HG02943 (cell line): ENCODE results near the gene OR1M1.
"Not testable (repeated sequence)": the region's sequence is repeated elsewhere in the genome, so short reads cannot be mapped to it uniquely, and the experiment has no call there.

Experiments
- ATAC-seq: cut with Tn5 transposase; IDR thresholded peaks from one replicate; pipeline ENCODE4 v1.9.1; 2021; ENCODE audit warnings: mild to moderate bottlenecking, low read depth, moderate library complexity; ENCODE audit not compliant: unreplicated experiment

Gene OR1M1, protein sequence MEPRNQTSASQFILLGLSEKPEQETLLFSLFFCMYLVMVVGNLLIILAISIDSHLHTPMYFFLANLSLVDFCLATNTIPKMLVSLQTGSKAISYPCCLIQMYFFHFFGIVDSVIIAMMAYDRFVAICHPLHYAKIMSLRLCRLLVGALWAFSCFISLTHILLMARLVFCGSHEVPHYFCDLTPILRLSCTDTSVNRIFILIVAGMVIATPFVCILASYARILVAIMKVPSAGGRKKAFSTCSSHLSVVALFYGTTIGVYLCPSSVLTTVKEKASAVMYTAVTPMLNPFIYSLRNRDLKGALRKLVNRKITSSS

DNA sequence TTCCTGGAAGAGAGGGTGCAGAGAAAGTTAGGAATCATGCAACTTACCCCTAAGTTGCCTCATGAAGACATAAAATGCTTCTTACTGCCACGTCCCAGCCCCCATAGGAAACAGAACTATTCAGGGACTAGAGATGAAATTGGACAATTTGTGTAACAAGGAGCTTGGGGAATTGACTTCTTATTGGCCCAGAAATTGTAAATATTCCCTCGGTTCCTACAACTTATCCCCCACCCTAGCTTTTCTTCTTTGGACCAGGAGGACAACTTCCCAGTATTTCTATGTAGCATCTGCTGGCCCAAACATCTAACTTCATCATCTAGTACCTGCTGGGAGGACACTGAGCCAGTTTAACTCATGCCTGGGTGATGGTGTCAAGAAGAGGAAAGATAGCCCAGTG lies at the start of gene OR1M1:
OR1M1 (plus strand) TSS at position 301 of the 400 bp plus-strand sequence. CDS start 6,184 bp downstream, outside the sequence.
- no peak for ATAC-seq

GRCh38 chr19:9037400-9038062 lies 49.3 kb upstream of the OR1M1 start:
- ATAC-seq: no peak

DNA sequence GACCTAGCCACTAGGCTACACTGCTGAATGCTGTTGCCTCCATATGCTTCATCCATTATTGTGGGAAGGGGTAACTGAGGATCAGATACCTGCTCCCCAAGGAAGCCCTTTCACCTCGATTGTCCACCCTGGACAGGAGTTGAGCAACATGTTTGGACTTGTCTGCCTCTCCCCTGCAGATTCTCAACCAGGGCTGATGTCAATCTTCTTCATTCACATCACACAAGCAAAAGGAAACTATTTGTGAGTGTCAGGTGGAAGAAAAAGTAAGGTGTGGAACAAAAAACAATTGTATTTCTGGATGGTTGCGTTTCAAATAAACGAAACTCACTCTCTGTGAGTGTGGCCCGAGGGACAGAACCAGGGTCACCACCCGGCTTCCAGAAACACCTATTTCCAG lies 47.1 kb upstream of the OR1M1 start:
- ATAC-seq: no peak

DNA sequence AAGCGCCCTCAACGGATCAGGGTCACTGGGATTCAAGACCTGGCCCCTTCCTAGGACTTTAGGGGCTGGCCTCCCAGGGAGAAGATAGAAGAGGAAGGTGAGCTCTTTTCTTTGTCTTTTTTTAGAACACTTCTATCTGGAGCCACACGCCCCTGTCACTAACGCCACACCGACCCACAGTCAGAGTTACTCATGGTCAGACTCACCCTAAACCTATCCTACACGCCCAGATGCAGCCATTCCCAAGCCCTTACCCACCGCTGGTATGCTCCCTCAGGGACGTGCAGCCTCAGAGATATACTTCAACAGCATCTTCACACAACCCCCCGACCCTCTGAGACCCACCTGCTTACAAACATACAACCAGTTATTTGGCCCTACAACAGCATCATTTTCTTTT lies 46.7 kb upstream of the OR1M1 start:
- ATAC-seq: no peak

GRCh38 chr19:9041023-9041422 lies 45.8 kb upstream of the OR1M1 start:
- ATAC-seq: no peak

- no peak for ATAC-seq
Observed at GRCh38 chr19:9043524-9043923, 43.3 kb upstream of the OR1M1 start.

- no peak for ATAC-seq
Observed at GRCh38 chr19:9044449-9044848, 42.4 kb upstream of the OR1M1 start.

DNA sequence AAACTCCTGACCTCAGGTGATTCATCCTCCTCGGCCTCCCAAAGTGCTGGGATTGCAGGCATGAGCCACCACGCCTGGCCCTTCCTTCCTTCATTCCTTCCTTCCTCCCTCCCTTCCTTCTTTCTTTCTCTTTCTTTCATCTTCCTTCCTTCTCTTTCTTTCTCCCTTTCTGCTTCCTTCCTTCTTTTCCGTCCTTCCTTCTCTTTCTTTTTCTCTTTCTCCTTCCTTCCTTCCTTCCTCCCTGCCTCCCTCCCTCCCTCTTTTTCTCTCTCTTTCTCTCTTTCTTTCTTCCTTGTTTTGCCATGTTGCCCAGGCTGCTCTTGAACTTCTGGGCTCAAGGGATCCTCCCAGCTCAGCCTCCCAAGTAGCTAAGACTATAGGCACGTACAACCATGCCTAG lies 40.2 kb upstream of the OR1M1 start:
- no peak for ATAC-seq

GRCh38 chr19:9052894-9053293 lies 34.0 kb upstream of the OR1M1 start:
- ATAC-seq: no peak

- not testable (repeated sequence) for ATAC-seq
Observed at GRCh38 chr19:9053674-9054073, 33.2 kb upstream of the OR1M1 start.

GRCh38 chr19:9054207-9054606 lies 32.7 kb upstream of the OR1M1 start:
- ATAC-seq: no peak

DNA sequence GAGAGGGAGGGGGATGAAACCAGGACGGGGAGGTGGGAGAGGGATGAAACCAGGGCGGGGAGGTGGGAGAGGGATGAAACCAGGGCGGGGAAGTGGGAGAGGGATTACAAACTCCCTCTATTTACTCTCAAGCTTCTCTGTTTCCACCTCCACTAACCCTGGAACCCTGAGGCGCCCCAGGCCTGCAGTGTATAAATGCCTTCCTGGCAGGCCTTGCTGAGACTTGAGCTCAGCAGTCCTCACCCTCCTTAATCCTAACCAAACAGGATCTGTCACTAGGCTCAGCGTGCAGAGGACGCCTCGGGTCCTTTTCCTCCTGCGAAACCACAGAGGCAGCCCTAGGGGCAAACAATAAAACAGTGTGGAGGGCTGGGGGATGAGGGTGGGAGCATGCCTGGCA lies 32.1 kb upstream of the OR1M1 start:
- no peak for ATAC-seq

DNA sequence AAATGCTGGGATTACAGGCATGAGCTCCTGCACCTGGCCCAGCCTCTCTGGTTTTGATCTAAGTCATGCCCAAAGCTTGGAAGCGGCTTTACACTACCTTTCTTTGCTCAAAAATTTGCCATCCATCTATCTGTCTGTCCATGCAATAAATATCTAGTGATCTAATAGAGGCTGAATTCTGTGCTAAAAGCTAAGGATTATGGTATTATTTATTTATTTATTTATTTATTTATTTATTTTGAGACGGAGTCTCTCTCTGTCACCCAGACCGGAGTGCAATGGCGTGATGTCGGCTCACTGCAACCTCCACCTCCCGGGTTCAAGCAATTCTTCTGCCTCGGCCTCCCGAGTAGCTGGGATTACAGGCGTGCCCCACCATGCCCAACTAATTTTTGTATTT lies 30.7 kb upstream of the OR1M1 start:
- ATAC-seq: not testable (repeated sequence)

DNA sequence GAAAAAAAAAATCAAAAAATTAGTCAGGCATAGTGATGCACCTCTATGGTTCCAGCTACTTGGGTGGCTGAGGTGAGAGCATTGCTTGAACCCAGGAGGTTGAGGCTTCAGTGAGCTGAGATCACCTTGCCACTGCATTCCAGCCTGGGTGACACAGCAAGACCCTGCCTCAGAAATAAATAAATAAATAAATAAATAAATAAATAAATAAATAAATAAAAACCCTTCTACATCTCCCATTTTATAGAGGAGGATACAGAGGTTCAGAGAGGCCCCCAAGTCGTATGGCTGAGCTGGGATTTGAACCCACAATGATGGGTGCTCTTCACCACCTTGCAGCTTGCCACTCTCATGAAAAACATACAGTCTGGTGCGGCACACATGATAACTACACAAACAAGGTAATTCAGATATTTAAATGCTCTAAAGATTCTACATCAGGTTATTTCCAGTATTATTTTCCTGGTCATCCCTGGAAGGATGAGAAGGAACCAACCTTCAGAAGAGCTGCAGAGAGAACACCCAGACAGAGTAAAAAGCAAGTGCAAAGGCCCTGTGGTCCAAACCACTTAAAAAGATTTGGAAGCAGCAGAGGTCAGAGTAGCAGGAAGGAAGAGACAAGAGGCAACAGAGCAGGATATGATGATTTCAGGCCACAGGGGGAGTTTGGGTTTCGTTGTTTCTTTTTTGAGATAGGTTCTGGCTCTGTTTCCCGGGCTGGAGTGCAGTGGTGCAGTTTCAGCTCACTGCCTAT lies 29.2 kb upstream of the OR1M1 start:
- ATAC-seq: no peak

DNA sequence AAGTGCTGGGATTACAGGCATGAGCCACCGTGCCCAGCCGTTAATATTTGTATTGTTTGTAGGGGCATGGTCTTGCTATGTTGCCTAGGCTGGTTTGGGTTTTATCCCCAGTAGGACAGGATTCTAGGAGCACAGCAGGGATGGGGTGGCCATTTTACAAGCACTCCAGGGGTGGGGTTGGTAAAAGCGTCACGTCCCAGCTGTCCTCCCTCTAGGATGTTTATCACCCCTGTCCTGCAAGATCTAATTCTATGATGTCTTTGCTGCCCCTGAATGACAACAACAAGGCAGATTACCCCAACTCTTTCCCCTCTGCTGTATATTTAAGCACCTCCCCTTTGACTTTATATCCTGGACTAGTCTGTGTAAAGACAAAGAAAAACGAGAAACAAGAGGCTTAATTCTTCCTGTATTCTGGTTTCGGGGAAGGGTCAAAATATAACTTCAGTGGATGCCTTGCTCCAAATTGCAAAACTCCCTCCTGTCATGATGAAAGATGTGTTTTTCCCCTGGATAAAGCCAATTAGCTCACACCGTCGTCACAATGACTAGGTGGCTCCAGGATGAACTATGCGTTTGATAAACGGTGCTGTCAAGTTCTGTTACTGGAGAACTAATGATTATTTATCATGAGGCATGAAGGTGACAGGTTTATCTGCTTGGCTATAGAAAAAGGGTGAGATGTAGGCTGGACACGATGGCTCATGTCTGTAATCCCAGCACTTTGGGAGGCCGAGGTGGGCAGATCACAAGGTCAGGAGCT lies 27.8 kb upstream of the OR1M1 start:
- no peak for ATAC-seq

- no peak for ATAC-seq
Observed at GRCh38 chr19:9060564-9061340, 26.1 kb upstream of the OR1M1 start.

DNA sequence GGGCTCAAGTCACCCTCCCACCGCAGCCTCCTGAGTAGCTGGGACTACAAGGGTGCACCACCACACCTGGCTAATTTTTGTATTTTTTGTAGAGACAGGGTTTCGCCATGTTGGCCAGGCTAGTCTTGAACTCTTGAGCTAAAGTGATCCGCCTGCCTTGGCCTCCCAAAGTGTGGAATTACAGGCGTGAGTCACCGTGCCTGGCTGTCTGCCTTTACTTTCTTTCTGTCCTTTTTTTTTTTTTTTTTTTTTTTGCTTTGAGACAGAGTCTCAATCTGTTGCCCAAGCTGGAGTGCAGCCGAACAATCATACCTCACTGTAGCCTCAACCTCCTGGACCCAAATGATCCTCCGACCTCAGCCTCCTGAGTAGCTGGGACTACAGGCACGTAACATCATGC lies 25.0 kb upstream of the OR1M1 start:
- no peak for ATAC-seq

DNA sequence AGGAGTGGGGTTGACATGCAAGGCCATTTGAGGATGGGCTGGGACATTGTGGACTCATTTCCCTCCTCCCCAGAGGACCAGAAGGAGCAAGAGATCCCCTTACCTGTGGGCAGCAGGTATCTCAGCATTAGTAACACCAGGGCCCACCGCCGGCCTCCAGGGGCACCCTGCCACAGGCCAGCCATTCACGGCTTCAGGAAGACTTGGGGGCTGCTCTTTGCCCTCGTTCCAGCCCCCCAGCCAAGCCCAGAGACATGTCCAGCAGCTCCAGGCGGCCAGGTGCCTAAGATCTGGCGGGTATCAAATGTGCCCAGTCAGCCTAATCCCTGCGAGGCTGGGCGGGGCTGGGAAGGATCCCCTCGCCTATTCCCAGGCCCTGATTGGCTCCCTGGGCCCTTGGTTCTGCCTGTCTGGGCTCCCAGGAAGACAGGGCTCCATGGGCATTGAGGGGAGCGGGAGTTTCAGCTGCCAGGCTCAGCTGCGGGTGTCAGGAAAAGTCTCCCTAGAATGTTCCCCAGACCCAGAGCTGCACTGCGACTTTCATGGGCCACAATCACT lies 21.3 kb upstream of the OR1M1 start:
- no peak for ATAC-seq

DNA sequence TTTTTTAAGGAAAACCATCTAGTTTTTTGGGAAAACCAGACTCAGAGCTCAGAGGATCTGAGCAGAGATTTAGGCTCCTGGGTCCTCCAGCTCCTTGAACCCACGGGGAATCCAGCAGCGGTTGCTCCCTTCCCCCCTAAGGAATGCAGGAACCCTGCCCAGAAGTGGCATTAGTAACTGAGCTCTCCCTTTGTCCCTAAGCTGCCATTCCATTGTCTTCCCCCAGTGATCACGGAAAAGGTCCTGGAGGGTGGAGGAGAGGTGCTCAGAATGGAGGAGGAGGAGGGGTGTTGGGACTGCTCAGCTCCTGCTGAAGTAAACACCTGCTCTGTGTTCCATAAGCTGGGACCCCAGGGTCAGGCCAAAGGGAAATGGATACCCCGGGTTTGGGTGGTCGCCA lies 16.8 kb upstream of the OR1M1 start:
- no peak for ATAC-seq

GRCh38 chr19:9071720-9072119 lies 15.1 kb upstream of the OR1M1 start:
- not testable (repeated sequence) for ATAC-seq
